Measurements from ENCODE around the gene DDX41.
"Not testable (repeated sequence)": the region's sequence is repeated elsewhere in the genome, so short reads cannot be mapped to it uniquely, and the experiment has no call there.

The DDX41 gene

DNA sequence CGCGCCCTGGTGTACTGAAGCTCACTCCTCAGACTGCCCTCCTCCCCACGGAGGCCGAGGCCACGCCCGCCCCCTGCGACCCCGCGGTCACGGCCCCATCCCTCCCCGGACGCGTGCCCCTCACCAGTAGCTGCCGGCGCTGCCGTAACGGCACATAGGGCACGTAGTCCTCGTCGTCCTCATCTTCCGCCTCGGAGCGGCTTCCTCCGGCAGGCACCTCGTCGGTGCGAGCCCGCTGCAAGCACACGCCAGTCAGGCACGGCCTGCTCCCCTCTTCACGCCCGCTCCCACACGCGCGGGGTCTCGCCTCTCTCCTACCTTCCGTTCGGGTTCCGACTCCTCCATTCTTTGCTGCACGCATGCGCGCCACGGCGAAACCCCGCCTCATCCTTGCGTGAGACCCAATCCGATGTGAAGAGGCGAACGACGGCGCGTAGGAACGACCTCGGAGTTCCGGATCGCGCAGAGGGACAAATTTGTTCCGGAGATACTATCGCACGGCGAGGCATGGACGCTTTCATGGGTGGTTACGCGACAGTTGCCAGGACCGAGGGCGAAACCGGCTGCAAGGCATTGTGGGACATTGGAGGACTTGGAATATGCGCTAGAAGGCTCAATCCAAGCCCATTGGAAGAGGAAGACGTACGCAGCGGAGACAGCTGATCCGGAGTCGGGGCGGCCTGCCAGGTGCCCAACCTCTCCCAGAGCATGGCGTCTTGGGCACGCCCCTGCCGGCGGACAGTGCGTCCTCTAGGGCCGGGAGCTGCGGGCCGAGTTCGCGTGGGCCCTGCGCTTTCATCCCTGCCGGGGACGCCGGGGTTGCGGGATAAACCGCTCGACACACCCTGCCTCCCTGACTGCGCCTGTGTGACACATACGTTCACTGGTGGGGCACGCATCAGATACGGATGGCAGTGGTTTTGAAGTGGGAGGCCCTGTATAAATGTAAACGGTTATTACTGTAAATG, at the start of gene DDX41:
DDX41 (minus strand) TSS at position 361 of the 968 bp plus-strand sequence; CDS start at position 345, 16 bp downstream.
- H3K4me1 Mint-ChIP-seq, result peaks cover 57% of the 10 kb centered on the region
- ATAC-seq (replicated peaks; ENCODE audit: extremely low read depth, poor library complexity, severe bottlenecking), result peak; percentile 88

DNA sequence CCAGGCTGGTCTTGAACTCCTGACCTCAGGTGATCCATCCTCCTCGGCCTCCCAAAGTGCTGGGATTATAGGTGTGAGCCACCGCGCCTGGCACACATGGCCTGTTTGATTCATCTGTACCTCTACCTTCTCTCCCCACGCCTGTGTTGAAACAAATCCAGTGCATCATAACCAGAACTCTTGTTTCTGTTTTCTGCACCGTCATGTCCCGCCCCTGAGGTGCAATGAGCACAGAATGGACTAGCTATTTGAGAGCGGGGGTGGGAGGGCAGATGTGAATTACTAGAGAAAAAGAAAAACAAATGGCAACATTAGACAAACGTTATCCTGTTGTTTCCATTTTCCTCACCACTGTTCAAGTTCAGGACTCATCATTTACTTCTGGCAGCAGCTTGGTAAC, 48.3 kb upstream of the DDX41 start:
- no peak for DNase-seq (ENCODE audit: low spot score in 2 of 2)
- ATAC-seq (replicated peaks; ENCODE audit: extremely low read depth, poor library complexity, severe bottlenecking), result no peak
- H3K27me3 Mint-ChIP-seq, result peaks cover 22% of the 10 kb centered on the region
- no peaks in the 10 kb centered on the region for H3K9me3 Mint-ChIP-seq
- no peaks in the 10 kb centered on the region for H3K4me1 Mint-ChIP-seq
- H3K36me3 Mint-ChIP-seq (ENCODE audit: insufficient read depth), result no peaks in the 10 kb centered on the region
- no peak overlapping the region for H3K4me3 Mint-ChIP-seq
- no peak overlapping the region for H3K27ac Mint-ChIP-seq (ENCODE audit: low read depth)

More for the DNA sequence above, at the start of gene DDX41:
- Mint-ChIP-seq H3K36me3 (ENCODE audit: insufficient read depth) (peaks cover 21% of the 10 kb centered on the region), H3K27ac (ENCODE audit: low read depth) (peak within 1 kb of the TSS; percentile 89), H3K4me3 (peak within 1 kb of the TSS; percentile 94), H3K9me3 (no peaks in the 10 kb centered on the region), H3K27me3 (no peaks in the 10 kb centered on the region)
- DNase-seq (ENCODE audit: low spot score in 2 of 2), result peak; percentile 85 to 89

DNA sequence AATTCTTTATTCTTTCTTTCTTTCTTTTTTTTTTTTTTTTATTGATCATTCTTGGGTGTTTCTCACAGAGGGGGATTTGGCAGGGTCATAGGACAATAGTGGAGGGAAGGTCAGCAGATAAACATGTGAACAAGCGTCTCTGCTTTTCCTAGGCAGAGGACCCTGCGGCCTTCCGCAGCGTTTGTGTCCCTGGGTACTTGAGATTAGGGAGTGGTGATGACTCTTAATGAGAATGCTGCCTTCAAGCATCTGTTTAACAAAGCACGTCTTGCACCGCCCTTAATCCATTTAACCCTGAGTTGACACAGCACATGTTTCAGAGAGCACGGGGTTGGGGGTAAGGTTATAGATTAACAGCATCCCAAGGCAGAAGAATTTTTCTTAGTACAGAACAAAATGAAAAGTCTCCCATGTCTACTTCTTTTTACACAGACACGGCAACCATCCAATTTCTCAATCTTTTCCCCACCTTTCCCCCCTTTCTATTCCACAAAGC, 42.7 kb upstream of the DDX41 start:
- not testable (repeated sequence) for ATAC-seq (replicated peaks; ENCODE audit: extremely low read depth, poor library complexity, severe bottlenecking); H3K27me3 Mint-ChIP-seq; H3K36me3 Mint-ChIP-seq (ENCODE audit: insufficient read depth); H3K4me1 Mint-ChIP-seq; H3K9me3 Mint-ChIP-seq; H3K27ac Mint-ChIP-seq (ENCODE audit: low read depth); H3K4me3 Mint-ChIP-seq; DNase-seq (ENCODE audit: low spot score in 2 of 2)

DNA sequence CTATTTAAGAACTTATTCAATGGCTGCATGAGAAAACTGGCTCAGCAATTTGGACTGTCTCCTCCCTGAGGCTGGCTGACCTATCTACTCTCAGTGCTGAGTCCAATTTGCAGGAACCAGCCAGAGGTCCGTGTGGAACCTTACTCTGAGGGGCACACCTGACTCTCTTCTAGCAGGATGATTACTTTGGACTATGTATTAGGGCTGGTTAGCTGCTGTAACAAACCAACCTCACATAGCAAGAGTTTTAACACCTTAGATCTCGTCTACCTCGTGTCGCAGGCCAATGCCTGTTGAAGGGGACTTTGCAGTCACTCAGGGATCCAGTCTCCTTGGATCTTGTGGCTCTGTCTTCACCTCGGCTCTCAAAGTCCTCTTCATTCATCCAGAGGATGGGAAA, 41.0 kb upstream of the DDX41 start:
- Mint-ChIP-seq H3K36me3 (ENCODE audit: insufficient read depth) (no peaks in the 10 kb centered on the region), H3K4me1 (peaks cover 15% of the 10 kb centered on the region), H3K27ac (ENCODE audit: low read depth) (no peak overlapping the region), H3K4me3 (no peak overlapping the region), H3K27me3 (no peaks in the 10 kb centered on the region), H3K9me3 (no peaks in the 10 kb centered on the region)
- ATAC-seq (replicated peaks; ENCODE audit: extremely low read depth, poor library complexity, severe bottlenecking) (no peak), DNase-seq (ENCODE audit: low spot score in 2 of 2) (no peak)

DNA sequence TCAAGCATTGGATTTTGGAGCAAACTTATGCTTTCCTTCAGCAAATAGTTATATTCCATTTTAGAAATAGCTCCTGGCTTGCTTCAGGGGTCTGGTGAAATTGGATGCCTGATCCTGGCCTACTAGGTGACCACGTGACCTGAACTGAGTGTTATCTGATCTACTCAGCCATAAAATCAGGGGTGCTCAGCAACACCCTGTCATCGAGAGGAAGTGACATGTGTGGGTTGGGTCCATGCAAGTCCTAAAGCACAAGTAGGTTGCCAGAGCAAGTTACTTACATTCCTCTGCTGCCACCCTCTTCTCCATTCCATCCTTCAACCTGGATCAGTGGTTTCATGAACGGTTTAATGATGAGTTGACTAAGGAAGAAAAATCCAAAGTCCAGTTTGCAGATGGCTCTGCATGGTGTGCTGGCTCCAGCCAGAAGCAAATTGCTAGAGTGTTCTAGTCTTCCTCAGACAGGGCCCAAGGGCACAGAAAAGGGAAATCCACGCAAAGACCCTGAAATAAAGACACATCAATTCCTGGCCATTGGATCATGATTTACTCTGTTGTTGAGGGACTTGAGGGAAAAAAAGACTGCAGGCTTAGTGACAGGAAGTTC, 40.4 kb upstream of the DDX41 start:
- Mint-ChIP-seq H3K9me3 (no peaks in the 10 kb centered on the region), H3K27me3 (no peaks in the 10 kb centered on the region), H3K27ac (ENCODE audit: low read depth) (no peak overlapping the region), H3K4me3 (no peak overlapping the region), H3K36me3 (ENCODE audit: insufficient read depth) (no peaks in the 10 kb centered on the region), H3K4me1 (peaks cover 21% of the 10 kb centered on the region)
- no peak for ATAC-seq (replicated peaks; ENCODE audit: extremely low read depth, poor library complexity, severe bottlenecking)
- DNase-seq (ENCODE audit: low spot score in 2 of 2), result no peak

DNA sequence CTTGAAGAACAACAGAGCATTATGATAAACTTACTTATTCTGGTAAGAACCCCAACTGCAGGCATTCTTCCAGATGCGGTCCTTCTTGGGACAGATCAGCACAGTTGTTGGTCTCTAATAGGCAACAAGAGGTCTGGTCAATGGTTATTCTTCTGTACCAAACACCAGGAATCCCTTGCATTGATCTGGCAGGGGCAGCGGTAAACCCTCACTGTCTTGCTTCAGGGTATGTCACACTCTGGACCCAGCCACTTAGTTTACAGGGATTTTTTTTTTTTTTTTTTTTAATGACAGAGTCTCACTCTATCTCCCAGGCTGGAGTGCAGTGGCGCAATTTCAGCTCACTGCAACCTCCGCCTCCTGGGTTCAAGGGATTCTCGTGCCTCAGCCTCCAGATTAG, 38.9 kb upstream of the DDX41 start:
- ATAC-seq (replicated peaks; ENCODE audit: extremely low read depth, poor library complexity, severe bottlenecking) (no peak), DNase-seq (ENCODE audit: low spot score in 2 of 2) (no peak)
- H3K36me3 Mint-ChIP-seq (ENCODE audit: insufficient read depth), result no peaks in the 10 kb centered on the region
- no peak overlapping the region for H3K4me3 Mint-ChIP-seq
- no peaks in the 10 kb centered on the region for H3K9me3 Mint-ChIP-seq
- H3K4me1 Mint-ChIP-seq, result peaks cover 27% of the 10 kb centered on the region
- no peaks in the 10 kb centered on the region for H3K27me3 Mint-ChIP-seq
- H3K27ac Mint-ChIP-seq (ENCODE audit: low read depth), result no peak overlapping the region

DNA sequence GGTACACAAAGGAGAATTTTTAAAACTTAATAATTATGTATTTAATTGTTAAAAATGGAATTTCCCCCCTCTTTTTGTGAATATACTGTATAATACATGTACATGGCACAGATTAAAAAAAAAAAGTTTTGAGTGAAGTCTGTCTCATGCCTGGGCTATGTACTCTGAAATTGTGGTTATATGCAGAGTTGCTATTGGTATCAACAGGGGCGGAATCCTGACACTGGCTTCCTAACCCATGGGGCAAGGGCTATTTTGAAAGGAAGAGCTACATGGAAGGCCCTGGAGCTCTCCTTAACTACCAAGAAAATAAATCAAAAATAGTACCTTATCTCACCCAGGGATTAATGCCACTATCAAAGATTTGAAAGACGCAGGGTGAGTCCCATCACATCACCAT, 38.5 kb upstream of the DDX41 start:
- H3K4me3 Mint-ChIP-seq, result peak overlapping the region; percentile 82
- no peaks in the 10 kb centered on the region for H3K9me3 Mint-ChIP-seq
- ATAC-seq (replicated peaks; ENCODE audit: extremely low read depth, poor library complexity, severe bottlenecking), result no peak
- no peak overlapping the region for H3K27ac Mint-ChIP-seq (ENCODE audit: low read depth)
- H3K36me3 Mint-ChIP-seq (ENCODE audit: insufficient read depth), result peaks cover under 1% of the 10 kb centered on the region
- no peaks in the 10 kb centered on the region for H3K27me3 Mint-ChIP-seq
- DNase-seq (ENCODE audit: low spot score in 2 of 2), result no peak
- peaks cover 27% of the 10 kb centered on the region for H3K4me1 Mint-ChIP-seq

DNA sequence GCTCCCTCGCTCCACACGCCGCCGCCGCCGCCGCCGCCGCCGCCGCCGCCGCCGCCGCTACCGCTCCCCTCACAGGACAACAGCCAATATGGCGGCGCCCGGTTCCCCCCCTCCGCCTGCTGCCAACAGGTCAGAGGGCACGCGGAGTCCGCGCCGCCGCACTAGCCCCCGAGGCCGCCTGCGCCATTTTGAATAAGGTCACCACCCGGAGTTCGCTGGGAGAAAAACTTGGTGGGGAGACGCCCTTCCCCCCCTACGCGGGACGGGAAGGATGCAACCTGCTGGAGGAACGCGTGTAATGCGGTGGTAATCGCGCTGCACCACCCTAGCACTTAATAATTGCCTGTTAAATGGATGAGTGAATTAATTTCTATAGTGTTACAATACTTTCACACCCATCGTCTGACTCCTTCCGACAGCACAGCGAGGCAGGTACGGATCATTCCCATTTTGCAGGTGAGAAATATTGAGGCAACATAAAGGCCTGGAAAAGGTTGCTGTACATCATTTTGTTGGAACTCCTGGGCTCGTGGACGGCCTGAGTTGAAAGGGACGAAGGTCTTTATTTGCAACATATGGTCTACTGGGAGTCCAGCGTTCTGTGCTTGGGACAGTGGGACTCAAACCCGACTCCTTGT, 37.8 kb upstream of the DDX41 start, which contains the start of gene FAM193B:
FAM193B (minus strand) TSS at position 90 of the 638 bp plus-strand sequence. CDS start 105 bp downstream, outside the sequence.
- H3K4me3 Mint-ChIP-seq, result peak within 1 kb of the TSS; percentile 82
- peaks cover 3% of the 10 kb centered on the region for H3K36me3 Mint-ChIP-seq (ENCODE audit: insufficient read depth)
- H3K4me1 Mint-ChIP-seq, result peaks cover 27% of the 10 kb centered on the region
- H3K27ac Mint-ChIP-seq (ENCODE audit: low read depth), result peak within 1 kb of the TSS; percentile 49
- no peaks in the 10 kb centered on the region for H3K9me3 Mint-ChIP-seq
- H3K27me3 Mint-ChIP-seq, result no peaks in the 10 kb centered on the region
- ATAC-seq (replicated peaks; ENCODE audit: extremely low read depth, poor library complexity, severe bottlenecking) (peak; percentile 97), DNase-seq (ENCODE audit: low spot score in 2 of 2) (peak; percentile 89 to 94)

DNA sequence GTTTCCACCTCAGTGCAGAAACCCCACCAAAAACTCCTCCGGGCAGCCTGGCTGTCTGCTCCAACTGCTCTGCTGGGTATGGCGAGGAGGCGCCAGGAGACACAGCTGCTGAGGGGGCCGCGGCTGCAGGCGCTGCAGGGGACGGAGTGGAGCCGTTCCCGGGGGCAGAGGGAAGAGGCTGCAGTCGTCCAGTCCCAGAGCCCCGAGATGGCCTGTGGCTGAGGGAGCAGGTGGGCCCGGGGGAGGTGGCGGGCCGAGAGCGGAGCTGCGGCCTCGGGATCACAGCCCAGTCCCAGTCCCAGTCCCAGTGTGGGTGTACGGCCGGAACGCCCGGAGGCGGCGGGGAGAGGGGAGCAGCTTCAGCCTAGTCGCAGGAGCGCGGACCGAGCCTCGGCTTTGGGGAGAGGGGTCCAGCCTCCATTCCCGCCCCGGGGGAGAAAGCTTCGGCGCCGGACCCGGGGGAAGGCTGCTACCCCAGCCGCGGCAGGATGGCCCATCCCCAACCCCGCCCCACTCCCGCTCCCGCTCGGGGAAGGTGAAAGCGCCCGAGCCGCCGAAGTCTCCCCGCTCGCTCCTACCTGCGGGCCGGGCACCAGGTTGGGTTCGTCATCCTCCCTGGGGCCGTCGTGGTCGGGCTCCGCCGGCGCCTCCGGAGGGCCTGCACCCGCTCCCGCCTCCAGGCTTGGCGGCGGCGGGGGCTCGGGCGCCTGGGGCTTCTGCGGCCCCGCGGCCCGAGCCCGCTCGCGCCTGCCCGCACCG, 37.1 kb upstream of the DDX41 start:
- peak overlapping the region; percentile 49 for H3K27ac Mint-ChIP-seq (ENCODE audit: low read depth)
- H3K9me3 Mint-ChIP-seq, result no peaks in the 10 kb centered on the region
- ATAC-seq (replicated peaks; ENCODE audit: extremely low read depth, poor library complexity, severe bottlenecking) (peak; percentile 48), DNase-seq (ENCODE audit: low spot score in 2 of 2) (peak in 1 of 2 donors; percentile 18)
- peaks cover 30% of the 10 kb centered on the region for H3K4me1 Mint-ChIP-seq
- H3K36me3 Mint-ChIP-seq (ENCODE audit: insufficient read depth), result peaks cover 3% of the 10 kb centered on the region
- peak overlapping the region; percentile 82 for H3K4me3 Mint-ChIP-seq
- H3K27me3 Mint-ChIP-seq, result no peaks in the 10 kb centered on the region

DNA sequence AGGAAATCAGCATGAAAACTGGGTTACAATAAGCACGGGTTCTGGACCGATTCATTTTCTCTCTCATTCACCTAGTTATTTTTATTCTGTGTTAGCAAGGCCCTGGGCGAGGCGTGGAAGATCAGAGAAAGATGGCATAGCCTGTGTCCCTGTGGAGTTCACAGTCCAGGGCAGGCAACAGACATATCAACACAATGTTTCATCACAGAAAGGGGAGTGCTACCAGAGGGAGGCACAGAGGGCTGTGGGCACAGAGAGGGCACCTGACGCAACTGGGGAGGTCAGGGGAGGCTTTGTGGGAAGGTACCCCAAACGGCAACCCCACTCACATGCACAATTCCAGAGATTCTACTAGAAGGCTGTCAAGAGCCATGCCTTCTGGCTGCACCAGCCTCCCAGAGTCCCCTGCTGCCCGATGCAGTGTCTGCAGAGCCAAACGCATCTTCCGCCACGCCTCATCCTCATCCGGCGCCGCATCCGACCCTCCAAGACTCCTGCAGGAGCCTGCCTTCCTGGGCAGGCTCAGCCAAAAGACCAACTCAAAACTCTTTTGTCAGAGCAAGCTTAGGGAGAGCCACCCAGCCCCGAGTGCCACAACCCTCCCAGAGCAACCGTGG, 36.2 kb upstream of the DDX41 start:
- Mint-ChIP-seq H3K36me3 (ENCODE audit: insufficient read depth) (peaks cover 3% of the 10 kb centered on the region), H3K27me3 (no peaks in the 10 kb centered on the region), H3K4me3 (peak overlapping the region; percentile 82), H3K9me3 (no peaks in the 10 kb centered on the region), H3K4me1 (peaks cover 39% of the 10 kb centered on the region), H3K27ac (ENCODE audit: low read depth) (peak overlapping the region; percentile 4)
- ATAC-seq (replicated peaks; ENCODE audit: extremely low read depth, poor library complexity, severe bottlenecking), result no peak
- no peak for DNase-seq (ENCODE audit: low spot score in 2 of 2)

DNA sequence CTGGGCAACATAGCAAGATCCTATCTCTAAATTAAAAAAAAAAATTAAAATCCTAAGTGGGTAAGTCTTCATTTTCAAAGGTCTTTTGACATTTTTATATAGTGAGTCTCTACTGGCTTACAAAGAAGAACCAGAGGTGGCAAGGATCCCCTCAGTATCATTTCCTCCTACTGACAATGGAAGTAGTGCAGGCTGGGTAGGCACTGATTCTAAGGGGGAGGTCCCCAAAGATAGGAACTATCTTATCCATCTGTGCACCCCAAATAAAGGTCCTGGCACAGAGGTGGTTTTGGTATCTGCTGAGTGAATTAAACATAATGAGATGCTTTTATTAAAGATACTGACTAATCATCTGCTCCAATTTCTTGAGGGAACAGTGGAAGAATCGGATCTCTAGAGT, 33.4 kb upstream of the DDX41 start:
- Mint-ChIP-seq H3K27ac (ENCODE audit: low read depth) (no peak overlapping the region), H3K27me3 (no peaks in the 10 kb centered on the region), H3K4me1 (peaks cover 54% of the 10 kb centered on the region), H3K9me3 (no peaks in the 10 kb centered on the region), H3K4me3 (no peak overlapping the region), H3K36me3 (ENCODE audit: insufficient read depth) (peaks cover 6% of the 10 kb centered on the region)
- ATAC-seq (replicated peaks; ENCODE audit: extremely low read depth, poor library complexity, severe bottlenecking) (no peak), DNase-seq (ENCODE audit: low spot score in 2 of 2) (no peak)

Data from central memory CD8-positive, alpha-beta T cell (primary cell).